Measurements from ENCODE around the gene ST3GAL6. TPM values are rescaled to one million over a fixed set of nuclear protein-coding genes. Genes with fewer than 3 reads are reported as not detected.

Gene ST3GAL6
- total RNA-seq, 2 experiments from 2014 or later, result 0.25 to 3.0 TPM

GRCh38 chr3:98731720-98732285 is 31.3 kb upstream of the ST3GAL6 start:
- intact Hi-C loops (cut with micrococcal nuclease; ENCODE audit: unreplicated experiment), result no loop called here
- no peaks in the 10 kb centered on the region for H3K79me2 ChIP-seq (ENCODE audit: insufficient read depth, low read depth, low read length)
- no peak overlapping the region for H3K4me3 ChIP-seq (ENCODE audit: low read depth, low read length, poor library complexity, severe bottlenecking)
- H2AFZ ChIP-seq (ENCODE audit: low read length), result no peak overlapping the region
- H3K4me2 ChIP-seq (ENCODE audit: low read length), result no peak overlapping the region
- H4K20me1 ChIP-seq (ENCODE audit: insufficient read depth, low read length), result no peaks in the 10 kb centered on the region
- ChIA-PET CTCF (ENCODE audit: unreplicated experiment) (no interaction called here), POLR2A (interaction anchor here (0.7 to 0.8 kb wide), 2 partner anchors 11 to 25 kb away, joined by 3 to 6 read pairs; no protein-coding TSS in a partner anchor)
- H3K36me3 ChIP-seq (ENCODE audit: insufficient read depth, low read length), result no peaks in the 10 kb centered on the region
- TF ChIP-seq, protein P1, sequence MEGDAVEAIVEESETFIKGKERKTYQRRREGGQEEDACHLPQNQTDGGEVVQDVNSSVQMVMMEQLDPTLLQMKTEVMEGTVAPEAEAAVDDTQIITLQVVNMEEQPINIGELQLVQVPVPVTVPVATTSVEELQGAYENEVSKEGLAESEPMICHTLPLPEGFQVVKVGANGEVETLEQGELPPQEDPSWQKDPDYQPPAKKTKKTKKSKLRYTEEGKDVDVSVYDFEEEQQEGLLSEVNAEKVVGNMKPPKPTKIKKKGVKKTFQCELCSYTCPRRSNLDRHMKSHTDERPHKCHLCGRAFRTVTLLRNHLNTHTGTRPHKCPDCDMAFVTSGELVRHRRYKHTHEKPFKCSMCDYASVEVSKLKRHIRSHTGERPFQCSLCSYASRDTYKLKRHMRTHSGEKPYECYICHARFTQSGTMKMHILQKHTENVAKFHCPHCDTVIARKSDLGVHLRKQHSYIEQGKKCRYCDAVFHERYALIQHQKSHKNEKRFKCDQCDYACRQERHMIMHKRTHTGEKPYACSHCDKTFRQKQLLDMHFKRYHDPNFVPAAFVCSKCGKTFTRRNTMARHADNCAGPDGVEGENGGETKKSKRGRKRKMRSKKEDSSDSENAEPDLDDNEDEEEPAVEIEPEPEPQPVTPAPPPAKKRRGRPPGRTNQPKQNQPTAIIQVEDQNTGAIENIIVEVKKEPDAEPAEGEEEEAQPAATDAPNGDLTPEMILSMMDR (conservative IDR thresholded peaks at IDR 0.05; ENCODE audit: low read length), result no peak
- TF ChIP-seq EZH2phosphoT487 (IDR thresholded peaks at IDR 0.05; ENCODE audit: borderline replicate concordance, low read depth, low read length), result no peak
- H3K4me1 ChIP-seq (ENCODE audit: insufficient read depth, low read length, poor library complexity, severe bottlenecking), result no peaks in the 10 kb centered on the region
- no peaks in the 10 kb centered on the region for H3K9me3 ChIP-seq (ENCODE audit: low read length)
- H3K9me2 ChIP-seq (ENCODE audit: insufficient read depth, low read length), result no peaks in the 10 kb centered on the region
- H3K27ac ChIP-seq (ENCODE audit: low read depth, low read length, poor library complexity, severe bottlenecking), result no peak overlapping the region
- DNase-seq (ENCODE audit: low spot score), result no peak
- no TSS peak for BruUV-seq (replicated peaks)

DNA sequence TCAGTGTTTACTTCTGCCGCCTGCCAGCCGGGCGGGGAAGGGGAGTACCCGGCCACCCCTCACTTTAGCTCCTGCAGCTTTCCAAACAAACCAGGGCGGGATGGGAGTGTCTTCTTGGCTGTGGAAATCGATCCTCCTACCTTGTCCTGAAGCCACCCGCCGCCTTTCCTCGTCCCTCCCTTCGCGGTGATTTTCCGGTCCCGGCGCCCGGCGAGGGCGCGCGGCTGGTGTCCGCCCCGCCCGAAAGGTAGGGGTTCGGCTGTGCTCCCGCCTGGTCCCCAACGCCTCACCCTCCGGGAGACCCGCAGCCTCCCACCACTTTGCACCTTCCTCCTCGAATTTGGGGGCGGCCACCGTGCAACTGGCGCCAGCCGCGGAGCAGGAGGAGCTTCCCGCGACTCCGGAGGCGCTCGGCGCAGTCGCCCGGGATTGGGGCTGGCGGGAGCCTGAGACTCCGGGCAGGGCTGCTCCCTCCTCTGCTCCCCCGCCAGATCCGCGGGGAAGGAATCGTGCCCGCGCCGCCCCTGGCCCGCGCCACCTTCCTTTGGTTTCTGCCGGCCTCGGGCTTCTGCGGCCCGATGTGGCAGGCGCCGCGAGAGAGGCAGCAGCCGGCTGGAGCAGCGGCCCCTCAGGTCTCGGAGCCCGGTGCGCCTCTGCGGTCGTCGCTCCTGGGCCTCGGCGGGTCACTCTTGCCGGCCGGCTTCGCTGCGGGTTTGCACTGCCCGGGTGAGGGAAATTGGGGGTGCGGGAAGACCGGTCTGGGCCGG is 30.7 kb upstream of the ST3GAL6 start:
- no peak overlapping the region for H3K27ac ChIP-seq (ENCODE audit: low read depth, low read length, poor library complexity, severe bottlenecking)
- BruUV-seq (replicated peaks), result no TSS peak
- POLR2A ChIA-PET, result interaction anchor here (0.7 to 0.8 kb wide), 2 partner anchors 12 to 24 kb away, joined by 3 to 6 read pairs; no protein-coding TSS in a partner anchor
- intact Hi-C loops (cut with micrococcal nuclease; ENCODE audit: unreplicated experiment), result no loop called here
- H2AFZ ChIP-seq (ENCODE audit: low read length), result no peak overlapping the region
- H3K4me2 ChIP-seq (ENCODE audit: low read length), result no peak overlapping the region
- no peaks in the 10 kb centered on the region for H4K20me1 ChIP-seq (ENCODE audit: insufficient read depth, low read length)
- H3K79me2 ChIP-seq (ENCODE audit: insufficient read depth, low read depth, low read length), result no peaks in the 10 kb centered on the region
- no peaks in the 10 kb centered on the region for H3K9me2 ChIP-seq (ENCODE audit: insufficient read depth, low read length)
- CTCF ChIA-PET (ENCODE audit: unreplicated experiment), result no interaction called here
- no peak for DNase-seq (ENCODE audit: low spot score)
- H3K9me3 ChIP-seq (ENCODE audit: low read length), result no peaks in the 10 kb centered on the region
- no peaks in the 10 kb centered on the region for H3K36me3 ChIP-seq (ENCODE audit: insufficient read depth, low read length)
- no peaks in the 10 kb centered on the region for H3K4me1 ChIP-seq (ENCODE audit: insufficient read depth, low read length, poor library complexity, severe bottlenecking)
- no peak for TF ChIP-seq EZH2phosphoT487 (IDR thresholded peaks at IDR 0.05; ENCODE audit: borderline replicate concordance, low read depth, low read length)
- TF ChIP-seq, protein P1 (conservative IDR thresholded peaks at IDR 0.05; ENCODE audit: low read length), result no peak
- H3K4me3 ChIP-seq (ENCODE audit: low read depth, low read length, poor library complexity, severe bottlenecking), result no peak overlapping the region

Measured in OCI-LY7 (cell line).